Right atrium auricular region (tissue), 2 donors: Measurements from ENCODE around the gene ZNF185. TPM values are rescaled to one million over a fixed set of nuclear protein-coding genes. Genes with fewer than 3 reads are reported as not detected.

Source experiments
- DNase-seq: peaks from one replicate; pipeline ENCODE4 v3.0.0-alpha.2; 2019; ENCODE audit warnings: low spot score
- H3K27ac ChIP-seq, 2 donors: fragments of 200-600 bp; sonication (generic); 1 replicate in 1 of 2; 2 replicates in 1 of 2; pipeline ENCODE4 v1.5.1; 2016 to 2019
- H3K27me3 ChIP-seq, 2 donors: fragments of 200-600 bp; sonication (generic); one replicate each; pipeline versions ENCODE4 v1.5.1 to v1.6.0; 2017 to 2019
- H3K36me3 ChIP-seq: fragments of 200-600 bp; sonication (generic); one replicate; pipeline ENCODE4 v1.5.1; 2016
- H3K4me1 ChIP-seq, 2 donors: fragments of 200-600 bp; sonication (generic); one replicate each; pipeline versions ENCODE4 v1.5.1 to v1.6.0; 2017 to 2019
- H3K4me3 ChIP-seq, 2 donors: fragments of 200-600 bp; sonication (generic); 1 replicate in 1 of 2; 2 replicates in 1 of 2; pipeline ENCODE4 v1.5.1; 2017 to 2019; ENCODE audit warnings: mild to moderate bottlenecking in 1 of 2, moderate library complexity in 1 of 2
- H3K9me3 ChIP-seq, 2 donors: fragments of 200-600 bp; sonication (generic); one replicate each; pipeline ENCODE4 v1.5.1; 2019
- total RNA-seq, 2 donors: library from RNA; depleted of rRNA; stranded (reverse); fragments of >200 nt; gene quantifications; one replicate each; pipeline ENCODE4 v1.1.0, GENCODE V29; 2016
- TF ChIP-seq, protein P1 (sequence below), 2 donors: fragments of 200-600 bp; sonication (generic); IDR thresholded peaks; one replicate each; pipeline ENCODE4 v1.5.1; 2019; ENCODE audit warnings: antibody characterized with exemption in 2 of 2

Gene ZNF185
- total RNA-seq, 2 donors from 2014 or later: 1.3 to 2.0 TPM

DNA sequence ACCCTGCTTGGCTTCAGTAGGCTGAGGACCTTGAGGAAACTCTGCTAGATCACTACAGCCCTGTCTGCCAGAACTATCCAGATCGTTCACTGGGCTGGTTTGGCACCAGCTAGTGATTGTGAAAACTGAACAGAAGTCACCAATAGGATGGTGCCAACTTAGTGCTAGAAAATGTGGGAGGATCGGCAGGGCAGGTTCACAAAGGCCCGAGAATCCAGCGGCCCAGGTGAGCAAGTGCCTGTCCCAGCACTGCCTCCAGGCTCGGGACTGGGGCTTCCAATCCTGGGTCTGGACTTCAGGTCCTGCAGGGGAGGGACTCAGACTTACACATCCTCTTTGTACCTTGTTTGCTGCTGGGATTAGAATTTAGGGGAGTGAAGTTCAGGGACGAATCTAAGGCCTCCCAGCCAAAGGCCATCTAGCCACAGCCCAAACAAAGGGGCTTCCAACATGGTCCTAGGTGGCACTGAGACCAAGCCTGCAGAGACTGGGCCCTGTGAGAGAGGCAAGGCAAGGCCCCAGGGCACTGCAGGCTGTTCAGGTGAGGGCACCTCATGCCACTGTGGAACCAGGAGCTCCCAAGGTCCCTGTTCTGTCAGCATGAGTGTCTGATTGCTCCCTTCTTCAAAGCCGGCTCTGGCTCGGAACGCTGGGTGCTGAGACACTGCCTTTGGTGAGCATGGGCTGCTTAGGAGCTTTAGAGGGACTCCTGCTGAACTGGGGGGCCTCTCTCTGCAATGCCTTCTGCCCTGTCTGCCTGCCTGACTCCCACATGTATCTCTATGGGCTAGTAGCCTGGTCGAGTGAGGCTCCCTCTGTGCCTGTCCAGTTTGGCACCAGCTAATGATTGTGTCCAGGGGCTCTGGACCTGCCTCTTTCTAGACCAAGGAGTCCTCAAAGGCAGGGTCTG, 20.7 kb upstream of the ZNF185 start:
- TF ChIP-seq, protein P1, sequence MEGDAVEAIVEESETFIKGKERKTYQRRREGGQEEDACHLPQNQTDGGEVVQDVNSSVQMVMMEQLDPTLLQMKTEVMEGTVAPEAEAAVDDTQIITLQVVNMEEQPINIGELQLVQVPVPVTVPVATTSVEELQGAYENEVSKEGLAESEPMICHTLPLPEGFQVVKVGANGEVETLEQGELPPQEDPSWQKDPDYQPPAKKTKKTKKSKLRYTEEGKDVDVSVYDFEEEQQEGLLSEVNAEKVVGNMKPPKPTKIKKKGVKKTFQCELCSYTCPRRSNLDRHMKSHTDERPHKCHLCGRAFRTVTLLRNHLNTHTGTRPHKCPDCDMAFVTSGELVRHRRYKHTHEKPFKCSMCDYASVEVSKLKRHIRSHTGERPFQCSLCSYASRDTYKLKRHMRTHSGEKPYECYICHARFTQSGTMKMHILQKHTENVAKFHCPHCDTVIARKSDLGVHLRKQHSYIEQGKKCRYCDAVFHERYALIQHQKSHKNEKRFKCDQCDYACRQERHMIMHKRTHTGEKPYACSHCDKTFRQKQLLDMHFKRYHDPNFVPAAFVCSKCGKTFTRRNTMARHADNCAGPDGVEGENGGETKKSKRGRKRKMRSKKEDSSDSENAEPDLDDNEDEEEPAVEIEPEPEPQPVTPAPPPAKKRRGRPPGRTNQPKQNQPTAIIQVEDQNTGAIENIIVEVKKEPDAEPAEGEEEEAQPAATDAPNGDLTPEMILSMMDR (IDR thresholded peaks at IDR 0.05): no peak
- no peaks in the 10 kb centered on the region for H3K36me3 ChIP-seq
- H3K9me3 ChIP-seq: no peaks in the 10 kb centered on the region
- no peaks in the 10 kb centered on the region for H3K4me1 ChIP-seq
- H3K27ac ChIP-seq: no peak overlapping the region
- DNase-seq: no peak
- no peaks in the 10 kb centered on the region for H3K27me3 ChIP-seq
- H3K4me3 ChIP-seq: no peak overlapping the region

DNA sequence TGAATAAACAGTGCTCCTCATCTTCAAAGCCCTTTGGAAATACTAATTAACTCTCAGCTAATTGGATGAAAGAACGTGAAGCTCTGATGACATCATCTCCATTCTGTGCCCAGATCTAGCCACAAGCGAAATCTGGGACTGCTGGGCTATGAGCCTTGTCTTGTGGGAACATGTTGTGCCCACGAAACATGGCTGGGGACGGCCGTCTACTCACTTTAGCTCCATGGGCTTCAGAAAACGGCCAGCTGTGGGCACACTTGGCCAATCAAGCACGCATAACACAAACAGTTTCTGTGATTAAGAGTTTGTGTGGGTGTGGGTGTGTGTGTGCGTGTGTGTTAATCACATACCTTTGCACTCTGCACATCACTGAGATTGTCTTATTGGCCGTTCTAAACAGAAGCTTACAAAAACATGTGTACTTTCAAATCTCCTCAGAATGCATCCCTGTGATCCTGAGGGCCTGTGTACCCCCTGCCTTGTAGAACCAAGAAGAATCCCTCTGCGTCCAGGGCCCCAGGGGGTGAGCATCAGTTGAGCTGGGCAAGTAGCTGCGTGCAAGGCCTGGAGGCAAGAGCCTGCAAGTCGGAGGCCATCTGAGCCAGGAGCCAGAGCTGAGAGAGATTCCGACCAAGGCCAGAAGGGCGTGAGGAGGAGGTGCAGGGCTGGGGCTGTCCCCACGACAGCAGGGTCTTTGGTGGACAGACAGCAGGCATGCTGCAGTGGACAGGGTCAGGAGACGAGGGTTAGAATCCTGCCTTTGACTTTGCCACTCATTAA, 18.7 kb upstream of the ZNF185 start:
- Histone ChIP-seq H3K4me1 (no peaks in the 10 kb centered on the region), H3K9me3 (no peaks in the 10 kb centered on the region), H3K27me3 (no peaks in the 10 kb centered on the region), H3K4me3 (no peak overlapping the region), H3K27ac (no peak overlapping the region), H3K36me3 (no peaks in the 10 kb centered on the region)
- DNase-seq: no peak
- TF ChIP-seq, protein P1 (IDR thresholded peaks at IDR 0.05): no peak

DNA sequence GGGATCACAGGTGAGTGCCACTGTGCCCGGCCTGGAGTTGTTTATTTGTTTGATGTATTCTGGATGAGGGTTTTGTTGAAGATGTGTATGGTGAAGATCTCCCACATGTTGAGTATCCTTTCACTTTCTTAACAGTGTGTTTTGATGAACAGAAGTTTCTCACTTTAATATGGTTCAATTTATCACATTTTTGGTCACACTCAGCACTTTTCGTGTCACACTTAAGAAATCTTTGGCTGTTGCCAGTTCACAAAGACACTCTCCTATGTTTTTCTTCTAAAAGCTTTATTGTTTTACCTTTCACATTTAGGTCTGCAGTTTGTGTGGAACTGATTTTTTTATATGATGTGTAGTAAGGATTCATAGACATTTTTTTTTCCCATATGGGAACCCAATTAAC, 16.6 kb upstream of the ZNF185 start:
- H3K27ac ChIP-seq: no peak overlapping the region
- H3K4me1 ChIP-seq: no peaks in the 10 kb centered on the region
- no peak for DNase-seq
- H3K27me3 ChIP-seq: no peaks in the 10 kb centered on the region
- TF ChIP-seq, protein P1 (IDR thresholded peaks at IDR 0.05): no peak
- no peaks in the 10 kb centered on the region for H3K9me3 ChIP-seq
- H3K36me3 ChIP-seq: no peaks in the 10 kb centered on the region
- H3K4me3 ChIP-seq: no peak overlapping the region

DNA sequence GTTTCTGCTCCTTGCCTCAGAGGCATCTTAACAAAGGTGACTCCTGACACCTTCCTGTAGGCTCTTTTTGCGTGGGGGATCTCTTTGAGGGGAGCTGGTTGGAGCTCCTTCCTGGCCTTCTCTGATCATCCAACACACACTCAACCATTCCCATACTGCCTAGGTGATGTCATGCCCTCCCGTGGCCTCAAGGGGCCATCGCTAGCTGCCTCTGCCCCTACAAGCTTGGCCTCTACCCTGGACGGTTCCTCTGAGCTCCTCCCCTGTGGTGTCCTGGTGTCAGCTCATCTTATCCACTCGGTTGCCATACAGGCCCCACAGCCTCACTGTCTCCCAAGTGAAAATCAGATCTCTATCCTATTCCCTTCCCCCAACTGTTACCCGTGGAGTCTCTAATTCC, 13.7 kb upstream of the ZNF185 start:
- no peak for DNase-seq
- Histone ChIP-seq H3K9me3 (no peaks in the 10 kb centered on the region), H3K4me3 (no peak overlapping the region), H3K36me3 (no peaks in the 10 kb centered on the region), H3K4me1 (no peaks in the 10 kb centered on the region), H3K27me3 (no peaks in the 10 kb centered on the region), H3K27ac (no peak overlapping the region)
- TF ChIP-seq, protein P1 (IDR thresholded peaks at IDR 0.05): no peak

DNA sequence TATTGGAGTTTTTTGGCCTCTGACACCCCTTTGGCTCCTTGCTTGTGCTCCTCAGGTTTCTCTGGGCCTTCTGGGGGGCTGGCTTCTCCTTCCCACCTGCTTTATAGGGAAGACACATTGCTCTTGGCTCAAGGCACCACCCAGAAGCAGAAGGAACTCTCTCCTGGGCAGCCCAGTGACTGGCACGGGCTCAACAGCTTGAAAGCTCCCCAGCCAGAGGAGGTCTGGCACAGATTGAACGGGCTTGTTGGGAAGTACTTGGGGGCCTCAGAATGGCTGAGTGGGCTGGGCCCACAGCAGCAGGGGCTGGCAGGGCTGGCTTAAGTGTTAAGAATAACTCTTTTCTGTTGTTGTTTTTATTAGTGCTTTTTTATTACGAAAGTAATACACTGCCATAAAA, 11.2 kb upstream of the ZNF185 start:
- TF ChIP-seq, protein P1 (IDR thresholded peaks at IDR 0.05): no peak
- H3K27me3 ChIP-seq: no peaks in the 10 kb centered on the region
- H3K36me3 ChIP-seq: no peaks in the 10 kb centered on the region

More for the DNA sequence above, 11.2 kb upstream of the ZNF185 start:
- no peaks in the 10 kb centered on the region for H3K9me3 ChIP-seq
- no peak for DNase-seq
- no peak overlapping the region for H3K4me3 ChIP-seq
- H3K27ac ChIP-seq: no peak overlapping the region
- H3K4me1 ChIP-seq: no peaks in the 10 kb centered on the region
